Measurements from ENCODE around the gene AGAP1. TPM values are rescaled to one million over a fixed set of nuclear protein-coding genes. Genes with fewer than 3 reads are reported as not detected.

Gene AGAP1
- total RNA-seq, 4 donors from 2014 or later: 5.3 to 30.6 (median 19.2) TPM

DNA sequence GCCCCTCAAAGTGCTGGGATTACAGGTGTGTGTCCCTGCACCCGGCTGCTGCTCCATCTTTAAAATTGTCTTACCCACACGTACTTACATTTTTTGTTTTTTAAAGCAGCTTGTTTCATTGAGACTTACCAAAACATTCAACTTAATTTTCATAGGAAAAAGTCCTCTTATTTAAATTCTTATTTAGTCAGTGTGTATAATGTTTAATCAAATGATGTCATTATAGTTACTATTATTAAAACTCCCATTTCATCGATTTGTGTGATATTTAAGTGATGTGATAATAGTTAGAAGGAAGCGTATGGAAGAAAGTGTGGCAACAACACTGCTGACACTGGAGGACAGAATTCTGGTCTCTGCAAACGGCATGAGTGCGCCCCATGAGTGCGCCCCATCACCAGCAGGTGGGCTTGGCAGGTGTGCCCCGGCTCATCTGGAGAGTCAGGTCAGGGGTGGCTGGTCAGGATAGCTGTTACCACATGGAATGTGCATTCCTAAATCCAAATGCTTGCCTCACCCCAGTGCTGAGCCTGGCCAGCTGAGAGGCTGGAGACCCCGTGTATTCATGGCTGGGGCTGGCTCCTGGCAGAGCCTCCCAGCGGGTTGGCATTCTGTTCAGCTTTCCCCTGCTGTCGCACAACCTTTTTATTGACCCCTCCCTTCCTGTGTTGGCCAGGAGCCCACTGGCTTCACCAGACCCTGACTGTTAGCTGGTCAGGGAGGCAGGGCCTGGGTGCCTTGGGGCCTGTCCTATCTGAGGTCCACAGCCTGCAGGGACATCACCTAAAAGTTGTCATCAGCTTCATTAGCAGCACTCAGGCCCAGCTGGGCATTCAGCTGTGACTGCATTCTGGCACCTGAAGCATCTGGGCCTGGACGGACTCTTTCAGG lies 79.7 kb downstream of the AGAP1 start:
- intact Hi-C loops (cut with DNase I; ENCODE audit: low total_unique reads): no loop called here
- no peak for DNase-seq
- TF ChIP-seq, protein P1, sequence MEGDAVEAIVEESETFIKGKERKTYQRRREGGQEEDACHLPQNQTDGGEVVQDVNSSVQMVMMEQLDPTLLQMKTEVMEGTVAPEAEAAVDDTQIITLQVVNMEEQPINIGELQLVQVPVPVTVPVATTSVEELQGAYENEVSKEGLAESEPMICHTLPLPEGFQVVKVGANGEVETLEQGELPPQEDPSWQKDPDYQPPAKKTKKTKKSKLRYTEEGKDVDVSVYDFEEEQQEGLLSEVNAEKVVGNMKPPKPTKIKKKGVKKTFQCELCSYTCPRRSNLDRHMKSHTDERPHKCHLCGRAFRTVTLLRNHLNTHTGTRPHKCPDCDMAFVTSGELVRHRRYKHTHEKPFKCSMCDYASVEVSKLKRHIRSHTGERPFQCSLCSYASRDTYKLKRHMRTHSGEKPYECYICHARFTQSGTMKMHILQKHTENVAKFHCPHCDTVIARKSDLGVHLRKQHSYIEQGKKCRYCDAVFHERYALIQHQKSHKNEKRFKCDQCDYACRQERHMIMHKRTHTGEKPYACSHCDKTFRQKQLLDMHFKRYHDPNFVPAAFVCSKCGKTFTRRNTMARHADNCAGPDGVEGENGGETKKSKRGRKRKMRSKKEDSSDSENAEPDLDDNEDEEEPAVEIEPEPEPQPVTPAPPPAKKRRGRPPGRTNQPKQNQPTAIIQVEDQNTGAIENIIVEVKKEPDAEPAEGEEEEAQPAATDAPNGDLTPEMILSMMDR (IDR thresholded peaks at IDR 0.05): no peak
- no peak for TF ChIP-seq POLR2A (IDR thresholded peaks at IDR 0.05)
- Histone ChIP-seq H3K27ac (no peak overlapping the region), H3K27me3 (no peaks in the 10 kb centered on the region), H3K9me3 (no peaks in the 10 kb centered on the region), H3K4me3 (no peak overlapping the region), H3K4me1 (no peaks in the 10 kb centered on the region), H3K36me3 (no peaks in the 10 kb centered on the region)

DNA sequence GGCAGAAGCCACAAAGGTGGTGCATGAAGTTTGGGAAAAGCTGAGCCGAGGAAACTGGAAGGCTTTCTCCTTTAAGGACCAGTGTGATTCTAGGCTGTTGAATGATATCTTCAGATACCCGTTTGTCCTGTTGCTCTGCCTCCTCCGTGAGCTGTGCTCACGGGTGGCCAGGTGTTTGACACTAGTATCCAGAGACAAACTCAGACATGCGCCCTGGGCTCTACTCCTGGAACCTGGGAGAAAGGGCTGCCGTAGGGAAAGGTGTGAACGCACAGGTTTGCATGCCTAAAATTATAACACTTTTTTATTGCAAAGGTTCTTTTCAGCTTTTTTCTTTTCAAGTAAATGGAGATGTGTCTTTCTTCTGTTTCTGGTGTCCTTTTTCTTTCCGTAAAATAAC lies 81.6 kb downstream of the AGAP1 start:
- intact Hi-C loops (cut with DNase I; ENCODE audit: low total_unique reads): no loop called here
- Histone ChIP-seq H3K4me1 (no peaks in the 10 kb centered on the region), H3K4me3 (no peak overlapping the region), H3K9me3 (no peaks in the 10 kb centered on the region), H3K36me3 (no peaks in the 10 kb centered on the region), H3K27ac (no peak overlapping the region), H3K27me3 (no peaks in the 10 kb centered on the region)
- DNase-seq: no peak
- TF ChIP-seq POLR2A (IDR thresholded peaks at IDR 0.05): no peak
- TF ChIP-seq, protein P1 (IDR thresholded peaks at IDR 0.05): no peak

DNA sequence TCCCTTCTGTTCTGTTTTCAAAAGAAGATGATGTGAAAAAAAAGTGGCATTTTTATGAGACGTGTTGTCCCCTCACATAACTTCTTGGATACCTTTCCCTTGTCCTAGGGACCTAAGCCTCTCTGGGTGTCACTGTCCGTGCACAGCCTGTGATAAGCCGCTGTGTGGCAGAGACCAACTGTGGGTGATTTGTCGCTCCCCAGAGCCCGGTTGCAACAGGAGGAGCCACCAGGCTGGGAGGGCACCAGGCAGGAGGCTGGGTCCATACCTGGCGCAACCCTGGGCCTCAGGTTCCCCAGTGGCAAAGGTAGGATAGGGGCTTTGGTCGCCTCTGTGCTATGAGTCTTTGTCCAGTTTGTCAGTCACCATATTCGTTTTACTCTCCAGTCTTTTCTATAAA lies 82.1 kb downstream of the AGAP1 start:
- Histone ChIP-seq H3K36me3 (no peaks in the 10 kb centered on the region), H3K4me3 (no peak overlapping the region), H3K9me3 (no peaks in the 10 kb centered on the region), H3K4me1 (no peaks in the 10 kb centered on the region), H3K27me3 (no peaks in the 10 kb centered on the region), H3K27ac (no peak overlapping the region)
- no peak for TF ChIP-seq POLR2A (IDR thresholded peaks at IDR 0.05)
- TF ChIP-seq, protein P1 (IDR thresholded peaks at IDR 0.05): no peak
- no peak for DNase-seq
- intact Hi-C loops (cut with DNase I; ENCODE audit: low total_unique reads): no loop called here

DNA sequence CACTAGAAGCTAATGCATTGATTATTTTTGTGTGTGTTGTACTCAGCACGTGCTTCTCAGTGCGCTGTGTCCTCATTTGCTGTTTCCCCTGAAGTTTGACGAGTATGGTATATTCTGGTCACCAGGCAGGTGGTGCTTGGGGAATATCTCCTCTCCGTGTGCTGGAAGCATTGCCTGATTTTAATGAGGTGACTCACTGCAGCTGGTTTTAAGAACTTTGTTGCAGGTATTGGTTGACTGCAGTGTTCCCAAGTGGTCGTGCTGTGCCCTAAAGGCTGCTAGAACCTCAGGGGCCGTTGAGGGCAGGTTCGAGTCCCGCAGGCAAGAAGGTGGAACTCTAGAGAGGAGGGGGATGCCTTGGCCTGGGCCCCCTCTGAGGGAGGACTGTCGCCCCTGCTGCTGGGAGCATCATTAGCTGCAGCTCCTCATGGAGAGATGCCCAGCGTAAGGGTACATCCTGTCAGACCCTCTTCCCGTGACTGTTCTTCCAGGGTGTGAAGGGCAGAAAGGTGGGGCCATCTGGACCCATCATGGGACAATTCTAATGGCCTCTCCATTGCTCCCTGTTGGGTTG lies 82.6 kb downstream of the AGAP1 start:
- no peaks in the 10 kb centered on the region for H3K4me1 ChIP-seq

More for the DNA sequence above, 82.6 kb downstream of the AGAP1 start:
- Histone ChIP-seq H3K36me3 (no peaks in the 10 kb centered on the region), H3K27ac (no peak overlapping the region), H3K27me3 (no peaks in the 10 kb centered on the region), H3K9me3 (no peaks in the 10 kb centered on the region), H3K4me3 (no peak overlapping the region)
- no peak for DNase-seq
- TF ChIP-seq, protein P1 (IDR thresholded peaks at IDR 0.05): no peak
- TF ChIP-seq POLR2A (IDR thresholded peaks at IDR 0.05): no peak
- intact Hi-C loops (cut with DNase I; ENCODE audit: low total_unique reads): no loop called here

Measured in uterus (tissue), 4 donors.